SK-N-SH (cell line): Measurements from ENCODE around the gene BIRC6. TPM values are rescaled to one million over a fixed set of nuclear protein-coding genes. Genes with fewer than 3 reads are reported as not detected.
"Not testable (repeated sequence)": the region's sequence is repeated elsewhere in the genome, so short reads cannot be mapped to it uniquely, and the experiment has no call there.

ENCODE experiments used
- CTCF ChIA-PET: fragments of 300-600, 350-600 bp; formaldehyde crosslinking; extraction: SDS; loops from one replicate; lab custom pipeline; 2021; lab: Yijun Ruan, JAX
- POLR2A ChIA-PET: fragments of 350-600 bp; sonication (Branson Sonifier 250); formaldehyde crosslinking; extraction: SDS; loops from one replicate; lab custom pipeline; 2020; ENCODE audit warnings: antibody characterized with exemption, inconsistent platforms; lab: Yijun Ruan, JAX
- DNase-seq: peaks from one replicate; pipeline ENCODE4 v3.0.0; 2012
- H2AFZ ChIP-seq: fragments of 200-600 bp; sonication (generic); 2 replicates; pipeline ENCODE4 v1.8.1; 2016; ENCODE audit warnings: antibody characterized with exemption, mild to moderate bottlenecking, low read depth
- H3F3A ChIP-seq: fragments of 200-600 bp; sonication (generic); replicated peaks from 2 replicates; pipeline ENCODE3; 2016; ENCODE audit warnings: antibody characterized with exemption, mild to moderate bottlenecking; ENCODE audit not compliant: insufficient read depth
- H3K27ac ChIP-seq, 2 experiments: fragments of 200-500 bp in 1 of 2; fragments of 200-600 bp in 1 of 2; sonication (Bioruptor generic) in 1 of 2; sonication (generic), shearing (Covaris generic) in 1 of 2; 2 replicates each; pipeline versions ENCODE4 v1.5.1 to v1.6.1; 2014 to 2016; ENCODE audit warnings: low read depth in 2 of 2, inconsistent platforms in 1 of 2, low read length in 1 of 2, mild to moderate bottlenecking in 1 of 2, mixed read lengths in 1 of 2
- H3K27me3 ChIP-seq: fragments of 200-600 bp; sonication (generic), shearing (Covaris generic); 2 replicates; pipeline ENCODE4 v1.6.1; 2016; ENCODE audit warnings: mixed run types; ENCODE audit not compliant: insufficient read depth
- H3K36me3 ChIP-seq, 2 experiments: fragments of 200-500 bp in 1 of 2; fragments of 200-600 bp in 1 of 2; sonication (Bioruptor generic) in 1 of 2; sonication (generic) in 1 of 2; replicated peaks in 1 of 2; 2 replicates each; pipeline versions ENCODE3 to v1.5.1; 2014 to 2016; ENCODE audit warnings: low read length in 1 of 2, mild to moderate bottlenecking in 1 of 2; ENCODE audit not compliant: insufficient read depth in 2 of 2, control insufficient read depth in 1 of 2
- H3K4me1 ChIP-seq, 2 experiments: fragments of 200-500 bp in 1 of 2; fragments of 200-600 bp in 1 of 2; sonication (Bioruptor generic) in 1 of 2; sonication (generic), shearing (Covaris generic) in 1 of 2; 2 replicates each; pipeline versions ENCODE4 v1.5.1 to v1.6.1; 2014 to 2016; ENCODE audit warnings: low read depth in 1 of 2, low read length in 1 of 2, mixed run types in 1 of 2; ENCODE audit not compliant: insufficient read depth in 2 of 2, control insufficient read depth in 1 of 2
- H3K4me2 ChIP-seq: fragments of 200-600 bp; sonication (generic), shearing (Covaris generic); 2 replicates; pipeline ENCODE4 v1.6.1; 2017; ENCODE audit warnings: mixed run types
- H3K4me3 ChIP-seq, 2 experiments: fragments of 200-500 bp in 1 of 2; fragments of 200-600 bp in 1 of 2; sonication (Bioruptor generic) in 1 of 2; sonication (generic), shearing (Covaris generic) in 1 of 2; 2 replicates each; pipeline versions ENCODE4 v1.5.1 to v1.8.1; 2014 to 2016; ENCODE audit warnings: low read depth in 2 of 2, inconsistent platforms in 1 of 2, low read length in 1 of 2, mild to moderate bottlenecking in 1 of 2, mixed read lengths in 1 of 2, moderate library complexity in 1 of 2
- H3K79me2 ChIP-seq: fragments of 200-600 bp; sonication (generic); 2 replicates; pipeline ENCODE4 v1.8.1; 2017; ENCODE audit warnings: mild to moderate bottlenecking; ENCODE audit not compliant: insufficient read depth
- H3K9ac ChIP-seq: fragments of 200-600 bp; sonication (generic); 2 replicates; pipeline ENCODE4 v1.6.1; 2017; ENCODE audit warnings: mixed run types
- H3K9me2 ChIP-seq: fragments of 200-600 bp; sonication (generic); 2 replicates; pipeline ENCODE4 v1.6.1; 2017; ENCODE audit warnings: mixed run types
- H3K9me3 ChIP-seq: fragments of 200-600 bp; sonication (generic); 2 replicates; pipeline ENCODE4 v1.6.1; 2017; ENCODE audit warnings: mixed run types, mild to moderate bottlenecking, moderate library complexity
- H4K20me1 ChIP-seq: fragments of 200-600 bp; sonication (generic); 2 replicates; pipeline ENCODE4 v1.6.1; 2017; ENCODE audit warnings: mild to moderate bottlenecking, mixed run types; ENCODE audit not compliant: insufficient read depth
- CHD2 ChIP-seq: fragments of 150-350 bp; IDR thresholded peaks from 2 replicates; pipeline ENCODE4 v1.6.1; 2018; ENCODE audit warnings: low read length; ENCODE audit not compliant: partially characterized antibody
- ELF1 ChIP-seq: IDR thresholded peaks from 2 replicates; pipeline ENCODE4 v1.4.0; 2012
- EZH2phosphoT487 ChIP-seq: fragments of 200-600 bp; sonication (generic); IDR thresholded peaks from 2 replicates; pipeline ENCODE4 v1.6.1; 2017; ENCODE audit warnings: low read depth, mixed run types, mild to moderate bottlenecking, antibody characterized with exemption, moderate library complexity, borderline replicate concordance
- FOXJ3 ChIP-seq: sonication (generic); formaldehyde crosslinking; IDR thresholded peaks from 2 replicates; pipeline ENCODE4 v1.5.1; 2020; ENCODE audit warnings: mild to moderate bottlenecking, missing genetic modification reagents
- GABPA ChIP-seq: IDR thresholded peaks from 2 replicates; pipeline ENCODE4 v1.4.0; 2012; ENCODE audit warnings: low read depth, mild to moderate bottlenecking
- GATA2 ChIP-seq: sonication (generic); formaldehyde crosslinking; IDR thresholded peaks from 2 replicates; pipeline ENCODE4 v1.5.0; 2020; ENCODE audit warnings: mild to moderate bottlenecking, missing genetic modification reagents
- JUND ChIP-seq: IDR thresholded peaks from 2 replicates; pipeline ENCODE4 v1.4.0; 2012
- NFIC ChIP-seq: IDR thresholded peaks from 2 replicates; pipeline ENCODE4 v1.4.0; 2012; ENCODE audit warnings: borderline replicate concordance
- RXRA ChIP-seq: IDR thresholded peaks from 2 replicates; pipeline ENCODE4 v1.4.0; 2012; ENCODE audit warnings: low read depth, mild to moderate bottlenecking, borderline replicate concordance
- SMC3 ChIP-seq: IDR thresholded peaks from 2 replicates; pipeline ENCODE4 v1.6.1; 2012; ENCODE audit warnings: low read depth, low read length, improper control_type of control experiment
- TEAD4 ChIP-seq: IDR thresholded peaks from 2 replicates; pipeline ENCODE4 v1.4.0; 2012; ENCODE audit warnings: mild to moderate bottlenecking, borderline replicate concordance; ENCODE audit not compliant: insufficient read depth
- WGBS: methylation state at CpG from one replicate; pipeline ENCODE4 v1.1.6; 2017; ENCODE audit warnings: low lambda C conversion rate; 5-methylcytosine and 5-hydroxymethylcytosine counted together
- polyA plus RNA-seq, 3 experiments: library from polyadenylated mRNA; depleted of rRNA; stranded (reverse); fragments of >200 nt; gene quantifications; 2 replicates each; pipeline ENCODE4 v1.2.3, GENCODE V29; 2012
- TF ChIP-seq, protein P1 (sequence below): IDR thresholded peaks from 2 replicates; pipeline ENCODE4 v1.4.0; 2012; ENCODE audit warnings: low read depth, borderline replicate concordance
- TF ChIP-seq, protein P2 (sequence below): fragments of 150-350 bp; IDR thresholded peaks from 2 replicates; pipeline ENCODE4 v1.6.1; 2017; ENCODE audit warnings: antibody characterized with exemption, low read length, low read depth, borderline replicate concordance

BIRC6 gene
- polyA plus RNA-seq, 1 of the 3 experiments (the other 2 are of a cell fraction): 28.9 TPM

DNA sequence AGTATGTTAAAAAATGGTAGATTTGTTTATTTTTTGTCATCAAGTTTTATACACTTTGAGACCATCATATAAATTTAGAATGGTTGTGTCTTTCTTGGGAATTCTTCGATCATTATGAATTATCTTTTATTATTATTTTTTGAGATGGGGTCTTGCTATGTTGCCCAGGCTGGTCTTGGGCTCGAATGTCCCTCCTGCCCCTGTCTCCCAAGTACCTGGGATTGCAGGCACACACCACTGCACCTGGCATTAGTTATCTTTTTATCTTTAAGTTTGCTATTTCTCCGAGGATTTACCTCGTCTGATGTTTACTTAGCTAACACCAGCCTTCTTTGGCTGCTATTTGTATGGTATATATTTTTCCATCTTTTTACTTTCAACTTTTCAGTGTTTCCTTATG lies 100.0 kb downstream of the BIRC6 start (continued):
- no peak for TF ChIP-seq GATA2
- no peak for TF ChIP-seq NFIC
- TF ChIP-seq RXRA: no peak

DNA sequence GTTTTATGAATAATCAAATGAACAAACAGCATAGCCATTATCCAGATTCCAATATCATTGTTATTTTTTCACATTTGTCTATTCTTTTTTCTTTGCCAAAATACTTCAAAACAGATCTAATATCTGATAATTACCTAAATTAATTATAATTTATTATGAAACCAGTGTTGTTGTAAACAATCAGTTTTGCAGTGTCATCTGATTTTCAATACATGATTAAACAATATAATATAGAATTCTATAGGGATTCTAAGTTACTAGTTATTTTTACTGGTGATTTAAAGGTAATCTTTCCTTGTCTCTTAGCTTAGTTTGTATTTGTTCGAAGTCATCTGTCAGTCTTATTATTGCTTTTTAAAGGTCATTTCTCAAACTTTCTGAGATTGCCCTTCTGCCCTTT lies 101.0 kb downstream of the BIRC6 start:
- no peak for TF ChIP-seq NFIC
- TF ChIP-seq, protein P1, sequence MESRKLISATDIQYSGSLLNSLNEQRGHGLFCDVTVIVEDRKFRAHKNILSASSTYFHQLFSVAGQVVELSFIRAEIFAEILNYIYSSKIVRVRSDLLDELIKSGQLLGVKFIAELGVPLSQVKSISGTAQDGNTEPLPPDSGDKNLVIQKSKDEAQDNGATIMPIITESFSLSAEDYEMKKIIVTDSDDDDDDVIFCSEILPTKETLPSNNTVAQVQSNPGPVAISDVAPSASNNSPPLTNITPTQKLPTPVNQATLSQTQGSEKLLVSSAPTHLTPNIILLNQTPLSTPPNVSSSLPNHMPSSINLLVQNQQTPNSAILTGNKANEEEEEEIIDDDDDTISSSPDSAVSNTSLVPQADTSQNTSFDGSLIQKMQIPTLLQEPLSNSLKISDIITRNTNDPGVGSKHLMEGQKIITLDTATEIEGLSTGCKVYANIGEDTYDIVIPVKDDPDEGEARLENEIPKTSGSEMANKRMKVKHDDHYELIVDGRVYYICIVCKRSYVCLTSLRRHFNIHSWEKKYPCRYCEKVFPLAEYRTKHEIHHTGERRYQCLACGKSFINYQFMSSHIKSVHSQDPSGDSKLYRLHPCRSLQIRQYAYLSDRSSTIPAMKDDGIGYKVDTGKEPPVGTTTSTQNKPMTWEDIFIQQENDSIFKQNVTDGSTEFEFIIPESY: no peak
- no peak for TF ChIP-seq CHD2
- no peak for TF ChIP-seq TEAD4
- TF ChIP-seq GABPA: no peak
- TF ChIP-seq ELF1: no peak
- TF ChIP-seq, protein P2, sequence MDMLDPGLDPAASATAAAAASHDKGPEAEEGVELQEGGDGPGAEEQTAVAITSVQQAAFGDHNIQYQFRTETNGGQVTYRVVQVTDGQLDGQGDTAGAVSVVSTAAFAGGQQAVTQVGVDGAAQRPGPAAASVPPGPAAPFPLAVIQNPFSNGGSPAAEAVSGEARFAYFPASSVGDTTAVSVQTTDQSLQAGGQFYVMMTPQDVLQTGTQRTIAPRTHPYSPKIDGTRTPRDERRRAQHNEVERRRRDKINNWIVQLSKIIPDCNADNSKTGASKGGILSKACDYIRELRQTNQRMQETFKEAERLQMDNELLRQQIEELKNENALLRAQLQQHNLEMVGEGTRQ: no peak
- no peak for TF ChIP-seq FOXJ3 (CRISPR knock-in tag)
- no peak for TF ChIP-seq EZH2phosphoT487
- TF ChIP-seq SMC3: no peak
- TF ChIP-seq JUND: no peak
- Histone ChIP-seq H3K27ac (no peak overlapping the region), H3K4me3 (no peak overlapping the region), H3K9ac (no peak overlapping the region), H4K20me1 (no peaks in the 10 kb centered on the region; the same call in 1 of the 2 replicates), H3K9me3 (peaks cover 6% of the 10 kb centered on the region), H3F3A (peaks cover 21% of the 10 kb centered on the region), H3K27me3 (no peaks in the 10 kb centered on the region), H2AFZ (no peak overlapping the region), H3K79me2 (peaks cover 57% of the 10 kb centered on the region), H3K36me3 (peaks cover 47 to 73% of the 10 kb centered on the region in 2 experiments), H3K4me1 (peaks cover 0 to 6% of the 10 kb centered on the region in 2 experiments; a peak in 2 of 4 replicates), H3K9me2 (no peaks in the 10 kb centered on the region), H3K4me2 (no peak overlapping the region)
- DNase-seq: no peak
- POLR2A ChIA-PET: no interaction called here
- CTCF ChIA-PET: interaction anchor here (1.2 kb wide), 1 partner anchor 18 kb away, joined by 3 read pairs; no protein-coding TSS in a partner anchor
- 98% methylated on average over 1 of the region's 1 CpG for WGBS

DNA sequence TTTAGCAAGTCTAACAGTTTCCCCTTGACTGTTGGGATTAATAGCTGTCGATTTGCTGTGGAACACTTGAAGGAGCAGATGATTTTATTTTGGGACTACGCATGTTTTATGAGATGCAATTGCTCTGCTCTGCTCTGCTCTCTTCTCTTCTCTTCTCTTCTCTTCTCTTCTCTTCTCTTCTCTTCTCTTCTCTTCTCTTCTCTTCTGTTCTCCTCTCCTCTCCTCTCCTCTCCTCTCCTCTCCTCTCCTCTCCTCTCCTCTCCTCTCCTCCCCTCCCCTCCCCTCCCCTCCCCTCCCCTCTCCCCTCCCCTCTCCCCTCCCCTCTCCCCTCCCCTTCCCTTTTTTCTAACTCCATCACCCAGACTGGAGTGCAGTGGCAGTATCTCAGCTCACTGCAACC lies 104.0 kb downstream of the BIRC6 start:
- Histone ChIP-seq H3F3A (peaks cover 14% of the 10 kb centered on the region), H3K36me3 (peaks cover 60 to 83% of the 10 kb centered on the region in 2 experiments), H3K79me2 (peaks cover 51% of the 10 kb centered on the region)
- POLR2A ChIA-PET, H3K9ac ChIP-seq, H4K20me1 ChIP-seq, H3K4me1 ChIP-seq, H3K4me2 ChIP-seq, H3K9me3 ChIP-seq, H3K27ac ChIP-seq, H3K4me3 ChIP-seq, DNase-seq, H2AFZ ChIP-seq, H3K9me2 ChIP-seq, H3K27me3 ChIP-seq: not testable (repeated sequence)
- CTCF ChIA-PET: interaction anchor here (0.5 kb wide), 1 partner anchor 975 kb away, joined by 3 read pairs; no protein-coding TSS in a partner anchor
- 100% methylated on average over 2 of the region's 2 CpGs for WGBS
